Measurements from ENCODE around the gene RALY.

RALY gene

DNA sequence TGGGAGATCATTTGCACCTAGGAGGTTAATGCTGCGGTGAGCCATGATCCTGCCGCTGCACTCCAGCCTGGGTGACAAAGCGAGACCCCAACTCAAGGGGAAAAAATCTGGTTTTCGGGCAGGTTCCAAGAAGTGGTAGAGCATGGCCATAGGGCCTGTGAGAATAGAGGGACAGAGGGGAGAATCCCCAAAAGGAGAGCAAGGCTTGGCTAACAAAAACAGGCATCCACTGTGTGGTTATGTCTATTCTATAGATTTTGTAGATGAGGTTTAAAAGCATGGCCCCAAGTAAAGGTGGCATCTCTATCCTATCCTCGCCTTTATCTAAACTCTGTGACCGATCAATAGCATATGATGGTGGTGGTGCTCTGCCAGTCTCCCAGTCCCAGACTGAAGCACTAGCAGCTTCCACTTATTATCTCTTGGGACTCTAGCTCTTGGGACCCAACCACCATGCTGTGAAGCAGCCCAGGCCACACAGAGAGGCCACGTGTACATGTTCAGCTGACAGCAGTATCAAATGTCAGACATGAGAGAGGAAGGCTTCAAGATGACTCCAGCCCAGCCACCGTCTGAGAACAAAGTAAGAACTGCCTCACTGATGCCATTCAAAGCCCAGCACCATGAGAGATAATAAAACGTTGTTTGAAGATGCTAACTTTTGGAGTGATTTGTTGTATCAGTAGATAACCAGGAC is 90.7 kb downstream of the RALY start:
- DNase-seq, result no peak

DNA sequence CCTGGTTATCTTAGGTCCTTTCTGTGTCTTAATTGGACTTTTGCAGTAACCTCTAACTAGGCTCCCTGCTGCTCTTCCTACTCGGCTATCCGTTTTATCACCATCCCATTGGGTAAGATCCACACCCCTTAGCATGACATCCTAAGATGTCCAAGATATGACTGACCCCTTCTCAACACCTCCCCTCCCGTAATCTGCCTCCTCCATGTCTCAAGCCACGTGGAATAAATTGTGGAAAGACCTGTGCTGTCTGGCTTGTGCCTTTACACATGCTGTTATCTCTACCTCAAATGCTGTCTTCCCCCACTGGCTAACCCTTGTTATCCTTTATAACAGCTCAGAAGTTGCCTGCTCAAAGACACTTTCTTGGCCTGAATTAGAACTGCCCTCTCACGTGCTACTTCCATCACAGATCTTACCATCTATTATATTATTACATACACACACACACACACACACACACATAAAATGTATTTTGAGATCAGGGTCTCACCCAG is 91.9 kb downstream of the RALY start:
- DNase-seq, result no peak

DNA sequence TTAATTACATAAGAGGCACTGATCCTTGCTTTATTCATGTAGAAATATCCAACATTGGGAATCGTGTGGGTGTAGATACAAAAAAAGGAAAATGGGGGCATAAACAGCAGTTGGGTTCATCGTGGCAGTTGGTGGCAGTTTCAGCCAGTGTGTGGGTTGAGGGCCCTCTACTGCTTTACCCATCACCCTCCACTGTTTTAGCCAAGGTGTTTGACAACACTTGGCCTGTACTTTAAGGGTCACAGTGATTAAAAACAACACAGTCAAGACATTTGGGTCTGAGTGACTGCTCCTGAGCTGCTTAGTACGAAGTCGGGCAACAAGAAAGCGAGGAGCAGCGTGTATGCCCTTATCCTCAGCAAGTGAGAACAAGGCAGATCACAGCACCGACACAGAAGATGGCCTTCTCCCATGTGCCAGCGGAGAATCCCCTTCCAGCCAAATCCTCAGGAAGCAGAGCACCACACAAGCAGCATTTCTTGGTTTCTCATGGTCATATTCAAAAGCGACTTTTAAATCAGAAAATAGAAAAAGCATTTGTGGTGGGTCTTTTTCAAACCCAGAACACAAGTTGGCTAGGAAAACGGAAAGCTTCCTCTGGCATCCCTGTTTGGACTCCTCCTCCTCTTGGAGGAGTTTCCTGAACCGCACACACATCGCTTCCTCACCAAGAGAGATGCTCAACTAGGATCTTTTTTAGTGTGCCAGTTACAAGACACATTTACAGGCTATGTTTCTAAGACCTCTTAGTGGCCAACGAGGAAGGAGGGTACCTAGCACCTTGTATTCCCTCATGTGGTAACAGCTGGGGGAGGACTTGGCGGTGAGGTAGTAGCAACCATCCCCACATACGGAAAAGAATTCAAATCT is 94.8 kb downstream of the RALY start:
- no peak for DNase-seq

DNA sequence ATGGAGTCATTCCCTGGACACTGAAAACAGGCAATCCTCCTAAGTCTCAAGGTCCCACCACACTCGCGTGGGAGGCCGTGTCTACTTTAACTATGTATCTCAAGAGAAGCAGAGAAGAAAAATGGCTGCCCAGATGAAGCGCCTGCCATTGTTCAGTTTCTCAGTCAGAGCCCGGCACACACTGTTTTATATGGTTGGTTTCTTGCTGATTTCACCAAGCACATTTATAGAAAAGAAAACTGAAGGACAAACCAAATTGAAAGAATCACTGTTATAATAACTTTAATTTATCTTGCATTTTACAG is 95.4 kb downstream of the RALY start:
- DNase-seq, result no peak

DNA sequence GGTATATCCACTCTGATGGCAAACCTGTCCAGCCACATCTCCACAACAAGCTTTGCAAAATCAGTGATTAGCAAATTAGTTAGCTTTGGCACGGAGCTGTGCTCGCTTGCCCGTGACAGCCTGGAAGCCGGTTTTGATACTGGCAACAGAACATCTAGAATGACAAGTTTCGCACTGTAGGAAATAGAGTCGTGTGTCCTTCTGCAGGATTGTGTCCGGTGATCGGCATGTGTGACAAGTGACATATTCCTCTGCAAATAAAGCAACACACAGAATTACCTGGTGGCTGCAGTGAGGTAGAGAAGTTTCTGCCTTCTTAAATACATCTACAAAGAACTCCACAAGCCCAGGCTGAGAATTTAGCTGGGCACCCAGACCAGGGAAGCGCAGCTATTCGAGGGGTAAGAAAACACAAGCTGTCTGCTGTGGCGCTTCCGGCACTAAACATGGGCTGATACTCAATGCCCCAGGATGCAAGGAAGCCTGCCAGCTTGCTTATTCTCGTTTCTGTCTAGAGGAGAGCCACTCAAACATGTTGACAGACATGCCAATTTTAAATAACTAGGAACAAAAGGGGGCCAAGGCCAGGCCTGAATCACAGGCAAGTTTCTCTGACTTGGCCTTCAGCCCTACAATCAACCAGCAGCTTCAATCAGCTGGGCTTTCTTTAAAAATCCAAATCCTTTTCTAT is 96.1 kb downstream of the RALY start:
- no peak for DNase-seq

DNA sequence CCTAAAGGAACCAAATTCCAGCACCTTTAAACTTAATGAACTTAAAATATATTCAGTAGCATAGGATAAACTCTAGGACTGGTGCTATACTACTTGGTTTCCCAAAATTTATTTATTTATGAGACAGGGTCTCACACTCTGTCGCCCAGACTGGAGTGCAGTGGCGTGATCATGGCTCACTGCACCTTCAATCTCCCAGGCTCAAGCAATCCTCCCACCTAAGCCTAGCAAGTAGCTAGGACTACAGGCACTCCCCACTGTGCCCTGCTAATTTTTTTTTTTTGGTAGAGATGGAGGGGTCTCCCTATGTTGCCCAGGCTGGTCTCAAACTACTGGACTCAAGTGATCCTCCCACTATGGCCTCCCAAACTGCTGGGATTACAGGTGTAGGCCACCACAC is 96.9 kb downstream of the RALY start:
- no peak for DNase-seq

DNA sequence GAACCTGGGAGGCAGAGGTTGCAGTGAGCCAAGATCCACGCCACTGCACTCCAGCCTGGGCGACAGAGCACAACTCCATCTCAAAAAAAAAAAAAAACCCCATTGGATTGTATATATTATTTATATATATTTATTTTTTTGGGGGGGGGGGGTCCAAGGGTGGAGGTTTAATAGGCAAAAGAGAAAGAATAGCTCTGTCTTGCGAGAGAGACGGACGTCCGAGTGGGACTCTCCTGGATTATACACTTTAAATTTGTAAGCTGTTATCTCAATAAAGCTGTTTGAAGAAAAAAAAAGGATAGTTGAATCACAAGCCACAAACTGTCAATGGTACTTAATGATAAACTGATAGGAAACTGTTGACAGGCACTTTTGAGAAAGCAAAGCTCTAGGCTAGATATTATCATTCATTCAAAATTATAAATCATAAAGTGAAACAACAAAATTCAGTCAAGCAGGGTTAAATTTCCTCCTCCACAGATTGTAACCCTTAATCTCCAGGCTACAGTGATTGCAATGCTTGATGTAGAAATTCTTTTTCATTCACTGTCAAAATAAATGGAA is 98.0 kb downstream of the RALY start:
- no peak for DNase-seq

DNA sequence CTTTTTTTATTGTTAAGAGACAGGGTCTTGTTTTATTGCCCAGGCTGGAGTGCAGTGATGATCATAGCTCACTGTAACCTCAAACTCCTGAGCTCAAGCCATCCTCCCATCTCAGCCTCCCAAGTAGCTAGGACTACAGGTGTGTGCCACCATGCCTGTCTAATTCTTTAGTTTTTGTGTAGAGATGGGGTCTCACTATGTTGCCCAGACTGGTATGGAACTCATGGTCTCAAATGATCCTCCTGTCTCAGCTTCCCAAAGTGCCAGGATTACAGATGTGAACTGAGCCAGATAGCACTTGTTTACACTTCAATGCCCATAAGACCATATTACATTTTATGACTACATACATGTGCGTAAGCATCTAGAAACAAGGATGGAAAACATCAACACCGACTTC is 100.2 kb downstream of the RALY start:
- DNase-seq, result no peak

DNA sequence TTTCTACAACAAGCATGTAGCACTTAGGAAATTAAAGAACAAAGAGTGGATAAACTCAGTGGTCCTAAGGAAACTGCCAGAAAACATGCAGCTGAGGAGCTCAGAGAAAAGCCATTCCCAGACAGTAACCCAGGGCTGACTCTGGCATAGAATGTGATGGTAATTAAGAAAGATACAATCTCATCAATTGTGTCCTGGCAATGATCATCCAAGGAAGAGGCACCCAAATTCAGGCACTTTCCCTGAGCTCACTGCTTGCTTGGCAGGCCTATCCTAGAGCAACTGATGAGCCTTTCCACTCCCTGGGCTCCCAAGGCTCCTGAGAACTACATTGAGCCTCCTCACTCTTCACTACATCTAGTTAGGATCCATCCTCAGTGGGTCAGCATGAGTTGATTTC is 102.1 kb downstream of the RALY start:
- no peak for DNase-seq

DNA sequence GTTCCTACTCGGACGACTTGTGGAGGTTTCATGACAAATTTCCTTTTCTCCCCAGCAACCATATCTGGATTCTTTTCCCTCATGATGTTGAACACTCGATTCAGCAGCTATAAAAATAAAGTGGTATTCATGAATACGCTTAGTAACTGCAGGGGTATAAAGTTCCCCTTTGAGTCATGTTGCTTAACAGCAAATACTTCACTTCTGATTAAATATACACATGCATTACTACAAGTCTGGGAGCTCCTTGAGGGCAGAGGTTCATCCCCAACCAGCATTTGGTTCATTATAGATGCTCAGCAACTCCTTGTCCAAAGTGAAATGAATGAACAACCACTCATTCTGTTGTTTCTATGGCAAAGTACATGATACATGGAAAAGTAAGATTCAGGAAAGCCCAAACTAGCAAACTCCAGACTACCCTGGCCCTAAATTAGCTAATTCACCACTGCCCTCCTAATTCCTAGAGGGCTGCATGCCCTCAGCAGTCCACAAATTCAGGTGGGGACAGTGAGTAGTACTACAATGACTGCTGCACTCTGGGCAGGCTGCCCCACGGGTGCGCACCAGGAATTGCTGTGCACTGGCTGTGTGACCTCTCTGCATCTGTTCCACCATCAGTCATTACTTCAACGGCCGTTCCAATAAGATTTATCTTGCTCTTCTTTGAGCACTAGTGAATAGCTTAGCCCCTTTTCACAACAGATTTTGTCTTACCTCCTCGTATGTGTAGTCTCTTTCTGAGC is 103.2 kb downstream of the RALY start:
- no peak for DNase-seq

DNA sequence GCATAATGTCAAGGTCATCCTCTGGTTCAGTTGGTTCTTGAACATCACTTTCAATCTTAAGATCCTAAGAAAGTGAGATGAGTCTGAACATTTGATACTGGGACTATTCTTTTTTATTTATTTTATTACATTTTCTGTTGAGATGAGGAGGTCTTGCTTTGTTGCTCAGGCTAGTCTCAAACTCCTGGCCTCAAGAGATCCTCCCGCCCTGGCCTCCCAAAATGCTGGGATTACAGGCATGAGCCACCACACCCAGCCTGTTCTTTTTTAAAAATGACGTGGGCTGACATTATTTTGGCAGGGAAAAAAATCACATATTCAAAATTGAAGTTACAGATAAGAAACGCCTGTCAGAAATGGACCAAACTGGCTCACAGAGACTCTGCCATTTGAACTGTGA is 104.9 kb downstream of the RALY start:
- DNase-seq, result no peak

DNA sequence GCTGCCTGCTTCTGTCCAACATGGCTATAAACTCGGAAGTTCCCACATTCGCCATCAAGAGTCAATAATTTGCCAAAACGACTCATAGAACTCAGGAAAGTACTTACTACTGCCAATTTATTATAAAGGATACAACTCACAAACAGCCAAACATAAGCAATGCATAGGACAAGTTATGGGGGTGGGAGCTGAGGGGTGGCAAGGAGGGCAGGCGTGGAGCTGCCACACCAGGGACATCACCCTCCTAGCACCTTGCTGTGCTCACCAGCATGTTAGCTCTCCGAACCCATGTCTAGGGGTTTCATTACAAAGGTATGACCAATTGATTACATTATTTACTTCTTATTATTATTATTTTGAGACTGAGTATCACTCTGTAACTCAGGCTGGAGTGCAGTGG is 106.0 kb downstream of the RALY start:
- DNase-seq, result no peak

DNA sequence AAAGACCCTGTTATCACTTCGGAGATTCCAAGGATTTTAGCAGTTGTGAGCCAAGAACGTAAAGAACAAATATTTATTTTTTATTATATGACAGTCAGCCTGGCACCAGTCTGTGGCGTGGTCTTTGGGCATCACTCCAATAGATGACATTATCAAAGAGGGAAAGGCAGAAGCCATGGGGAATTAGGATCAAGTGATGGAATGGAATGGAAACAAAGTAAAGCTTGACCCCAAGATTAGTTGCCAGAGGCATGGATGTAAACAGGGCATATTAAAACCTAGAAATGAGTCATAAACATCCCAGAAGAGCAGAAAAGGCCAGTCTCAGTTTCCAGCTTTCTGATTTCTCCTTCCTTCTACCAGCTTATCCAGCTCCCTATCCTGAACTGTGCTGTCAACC is 106.9 kb downstream of the RALY start:
- no peak for DNase-seq

DNA sequence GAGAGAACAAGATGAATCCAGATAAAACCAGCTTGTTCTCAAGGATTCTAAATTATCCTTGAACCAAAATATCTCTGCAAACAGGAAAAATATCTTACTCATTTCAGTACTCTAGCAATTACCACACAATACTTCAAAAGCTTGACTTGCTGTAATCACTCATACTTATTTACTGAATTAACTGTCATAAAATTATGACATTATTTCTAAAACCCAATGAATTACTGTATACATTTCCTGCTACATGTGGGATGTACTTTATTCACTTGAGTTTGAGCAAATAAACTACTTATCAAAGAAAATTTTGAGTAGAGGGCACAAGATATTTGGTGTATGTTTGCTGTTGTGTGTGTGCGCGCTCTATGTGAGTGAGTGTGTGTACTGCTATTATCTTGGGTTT is 108.6 kb downstream of the RALY start:
- DNase-seq, result no peak

DNA sequence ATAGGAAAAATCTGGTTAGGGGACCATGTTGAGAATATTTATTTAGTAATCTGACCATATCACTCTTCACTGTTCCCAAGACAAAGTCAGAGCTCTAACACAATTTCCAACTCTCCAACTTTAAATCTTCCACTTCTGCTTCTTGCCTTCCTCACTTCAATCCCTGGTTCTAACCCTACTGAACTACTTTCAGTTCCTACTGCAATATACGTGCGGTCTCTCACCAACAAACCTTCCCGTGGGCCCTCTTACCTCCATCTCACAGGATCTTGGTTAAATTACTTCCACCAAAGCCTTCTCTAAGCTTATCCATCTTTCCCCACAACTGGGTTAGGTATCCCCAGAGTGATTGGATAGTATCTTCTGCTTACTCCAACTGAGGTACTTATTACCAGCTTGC is 110.3 kb downstream of the RALY start:
- no peak for DNase-seq

DNA sequence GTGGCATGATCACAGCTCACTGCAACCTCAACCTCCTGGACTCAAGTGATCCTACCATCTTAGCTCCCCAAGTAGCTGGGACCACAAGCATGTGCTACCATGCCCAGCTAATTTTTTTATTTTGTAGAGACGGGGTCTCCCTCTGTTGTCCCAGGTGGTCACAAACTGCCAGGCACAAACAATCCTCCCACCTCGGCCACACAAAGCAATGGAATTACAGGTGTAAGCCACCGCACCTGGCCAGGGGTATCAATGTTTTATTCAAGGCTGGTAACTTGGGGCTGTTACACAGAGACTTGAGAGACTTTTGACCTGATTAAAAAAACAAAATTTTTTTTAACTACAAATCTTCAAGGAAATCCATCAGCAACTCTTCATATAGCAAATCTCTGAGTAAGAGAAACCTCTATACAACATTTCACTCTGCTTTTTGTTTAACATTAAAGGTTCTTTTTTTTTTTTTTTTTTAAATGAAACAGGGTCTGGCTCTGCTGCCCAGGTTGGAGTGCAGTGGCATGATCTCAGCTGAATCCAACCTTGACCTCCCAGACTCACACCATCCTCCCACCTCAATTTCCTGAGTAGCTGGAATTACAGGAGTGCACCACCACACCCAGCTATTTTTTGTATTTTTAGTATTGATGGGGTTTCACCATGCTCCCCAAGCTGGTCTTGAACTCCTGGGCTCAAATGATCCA is 112.4 kb downstream of the RALY start:
- DNase-seq, result no peak

DNA sequence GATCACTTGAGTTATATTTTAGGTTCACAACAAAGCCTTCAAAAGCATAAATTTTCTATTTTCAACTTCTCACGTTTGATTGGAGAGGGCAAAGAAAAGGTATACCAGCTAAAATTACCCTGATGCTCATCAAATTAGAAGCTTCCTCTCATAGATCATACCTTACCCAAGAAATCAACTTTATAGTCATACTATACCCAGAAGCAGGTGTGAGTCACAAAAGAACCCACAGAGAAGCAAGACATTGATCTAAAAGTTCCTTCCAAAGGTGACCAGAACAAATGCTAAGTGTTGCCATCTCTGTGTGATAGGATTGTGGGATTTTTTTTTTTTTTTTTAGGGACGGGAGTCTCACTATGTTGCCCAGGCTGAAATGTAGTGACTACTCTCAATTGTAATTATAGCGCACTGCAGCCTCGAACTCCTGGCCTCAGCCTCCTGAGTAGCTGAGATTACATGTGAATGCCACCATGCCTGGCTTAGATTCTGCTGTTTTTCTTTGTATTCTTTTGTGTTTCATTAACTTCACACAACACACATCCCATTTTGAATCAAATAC is 115.0 kb downstream of the RALY start:
- DNase-seq, result no peak

DNA sequence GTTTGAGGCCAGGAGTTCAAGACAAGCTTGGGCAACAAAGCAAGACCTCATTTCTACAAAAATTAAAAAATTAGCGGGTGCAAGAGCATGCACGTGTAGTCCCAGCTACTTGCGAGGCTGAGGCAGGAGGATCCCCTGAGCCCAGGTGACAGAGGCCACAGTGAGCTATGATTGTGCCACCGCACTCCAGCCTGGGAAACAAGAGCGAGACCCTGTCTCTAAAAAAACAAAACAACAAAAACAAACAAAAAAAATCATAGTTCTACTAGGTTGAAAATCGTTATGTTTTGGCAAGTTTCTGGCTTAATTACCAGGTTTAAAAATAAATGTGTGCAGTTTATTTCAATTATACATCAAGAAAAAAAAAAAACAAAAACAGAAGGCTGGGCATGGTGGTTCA is 115.7 kb downstream of the RALY start:
- no peak for DNase-seq

DNA sequence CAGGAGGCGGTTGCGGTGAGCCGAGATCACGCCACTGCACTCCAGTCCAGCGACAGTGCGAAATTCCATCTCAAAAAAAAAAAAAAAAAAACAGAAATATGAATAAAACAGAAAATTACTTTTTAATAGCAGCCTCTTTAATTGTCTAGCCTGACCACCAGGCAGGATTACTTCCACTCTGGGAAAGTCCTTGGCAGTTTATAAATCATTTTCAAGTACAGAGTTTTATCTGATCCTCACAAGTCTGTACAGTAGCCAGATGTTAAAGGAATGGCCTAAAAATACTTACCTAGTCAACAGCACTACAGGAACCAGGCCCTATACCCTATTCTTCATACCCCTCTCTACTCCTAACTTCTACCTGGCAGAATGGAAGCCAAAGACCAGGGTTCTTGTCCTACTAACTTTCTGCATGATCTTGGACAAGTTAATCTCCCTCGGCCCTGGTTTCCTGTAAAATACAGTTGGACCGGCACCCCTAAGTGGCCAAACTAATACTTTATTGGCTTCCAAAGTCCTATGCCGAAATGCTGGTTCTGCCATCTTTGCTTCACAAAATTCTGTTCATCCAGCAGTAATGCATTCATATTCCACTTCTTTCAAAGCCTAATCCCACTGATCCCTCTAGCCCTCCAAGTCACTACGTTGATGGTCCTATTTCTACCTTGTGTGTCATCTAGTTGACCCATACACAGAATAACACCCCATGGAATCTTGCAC is 116.5 kb downstream of the RALY start:
- no peak for DNase-seq

DNA sequence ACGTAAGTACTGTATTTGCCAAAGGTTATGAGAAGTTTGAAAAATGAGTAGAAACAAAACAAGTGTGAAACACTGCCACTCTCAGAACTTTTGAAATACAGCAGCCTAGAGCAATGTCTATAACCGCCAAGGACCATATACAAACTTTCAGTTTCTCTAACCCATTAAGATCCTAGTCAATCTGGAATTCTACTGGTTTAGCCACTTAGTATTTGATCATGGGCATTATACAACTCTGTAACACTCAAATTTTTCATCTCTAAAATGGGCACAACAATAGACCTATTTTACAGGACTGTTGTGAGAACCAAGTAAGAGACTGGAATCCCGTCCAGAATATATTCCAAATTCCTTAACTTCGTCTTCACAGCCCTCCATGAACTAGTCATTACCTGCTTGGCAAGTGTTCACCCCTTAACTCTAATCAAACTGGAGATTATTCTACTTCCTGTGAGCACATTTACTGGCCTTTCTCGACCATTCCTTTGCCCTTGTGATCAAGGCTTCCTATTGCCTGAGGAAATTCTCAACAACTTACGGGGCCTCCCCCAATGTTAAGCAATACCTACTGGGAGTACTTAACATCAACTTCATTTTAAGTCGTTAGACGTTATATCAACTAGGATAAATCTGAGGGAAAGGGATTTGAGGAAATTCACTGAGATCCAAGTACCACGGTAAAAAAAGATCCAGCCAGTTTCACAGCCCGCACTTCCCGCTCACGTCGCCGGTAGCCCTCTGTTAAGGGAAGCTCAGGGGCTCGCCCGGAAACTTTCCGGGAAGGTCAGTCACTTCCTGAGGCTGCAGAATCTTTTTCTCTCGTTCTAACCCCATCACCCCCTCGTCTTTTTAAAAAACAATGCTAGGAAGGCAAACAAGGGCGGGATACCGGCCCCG is 117.3 kb downstream of the RALY start:
- no peak for DNase-seq

All from NCI-H748 treated with DMSO at 0.1 percent for 48 hours (cell line).